Stimulated activated CD8-positive, alpha-beta memory T cell treated with anti-CD3 and anti-CD28 coated beads, Interleukin-4, amount 100 ng/mL, for 48 hours (primary cell): ENCODE measurements around the gene DPP10.

Experiments used
- DNase-seq: peaks from one replicate; pipeline ENCODE4 v3.0.0-alpha.2; 2020

Gene DPP10

DNA sequence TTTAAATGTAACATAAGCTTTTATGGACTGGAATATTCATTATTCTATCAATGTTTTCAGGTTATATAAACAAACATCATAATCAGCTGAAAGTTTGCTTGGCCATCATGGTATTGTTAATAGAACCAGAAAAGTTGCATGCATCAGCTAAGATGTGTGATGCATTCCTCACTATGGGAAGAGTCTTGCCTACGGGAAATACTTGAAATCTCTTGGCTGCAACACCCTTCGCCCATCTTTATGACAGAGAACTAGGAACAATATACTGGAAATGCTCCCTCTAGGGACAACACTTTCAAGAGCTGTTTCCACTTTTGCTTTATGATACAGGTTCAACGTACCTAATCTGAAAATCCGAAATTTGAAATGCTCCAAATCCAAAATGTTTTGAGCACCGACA, 1390.8 kb downstream of the DPP10 start:
- no peak for DNase-seq

GRCh38 chr2:115838539-115838938, 1396.1 kb downstream of the DPP10 start:
- no peak for DNase-seq

DNA sequence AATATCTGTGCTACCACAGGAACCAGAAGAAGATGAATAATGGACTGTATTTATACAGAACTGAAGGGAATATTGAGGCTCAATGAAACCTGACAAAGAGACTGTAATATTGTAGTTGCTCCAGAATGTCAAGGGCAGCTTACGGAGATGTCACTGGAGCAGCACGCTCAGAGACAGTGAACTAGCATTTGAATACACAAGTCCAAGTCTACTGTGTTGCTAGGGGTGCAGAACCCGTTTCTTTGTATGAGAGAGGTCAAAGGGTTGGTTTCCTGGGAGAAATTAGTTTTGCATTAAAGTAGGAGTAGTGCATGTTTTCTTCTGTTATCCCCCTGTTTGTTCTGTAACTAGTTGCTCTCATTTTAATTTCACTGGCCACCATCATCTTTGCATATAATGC, 1399.9 kb downstream of the DPP10 start:
- DNase-seq, result no peak

- DNase-seq, result no peak
These were observed 1405.8 kb downstream of the DPP10 start for GRCh38 chr2:115848192-115848591.

DNA sequence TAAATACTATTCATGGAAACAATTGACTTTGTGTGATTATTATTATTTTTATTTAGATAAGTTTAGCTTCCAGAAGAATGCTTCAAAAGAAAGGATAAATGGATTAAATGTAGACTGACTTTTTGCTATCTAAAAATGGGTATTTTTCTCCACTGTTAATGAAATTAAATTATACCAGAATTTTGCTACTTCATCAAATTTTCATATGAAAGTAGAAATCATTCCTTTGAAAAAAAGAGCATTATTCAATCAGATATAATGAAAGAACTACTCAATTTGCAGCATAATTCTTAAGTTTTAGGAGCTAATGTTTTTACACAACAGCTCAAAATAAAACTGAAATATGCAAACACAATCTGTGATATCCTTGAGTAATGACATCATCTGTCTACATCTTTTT, 1424.6 kb downstream of the DPP10 start:
- no peak for DNase-seq

GRCh38 chr2:115874427-115874826, 1432.0 kb downstream of the DPP10 start:
- DNase-seq, result no peak

GRCh38 chr2:115880558-115880957, 1438.1 kb downstream of the DPP10 start:
- DNase-seq, result no peak

DNA sequence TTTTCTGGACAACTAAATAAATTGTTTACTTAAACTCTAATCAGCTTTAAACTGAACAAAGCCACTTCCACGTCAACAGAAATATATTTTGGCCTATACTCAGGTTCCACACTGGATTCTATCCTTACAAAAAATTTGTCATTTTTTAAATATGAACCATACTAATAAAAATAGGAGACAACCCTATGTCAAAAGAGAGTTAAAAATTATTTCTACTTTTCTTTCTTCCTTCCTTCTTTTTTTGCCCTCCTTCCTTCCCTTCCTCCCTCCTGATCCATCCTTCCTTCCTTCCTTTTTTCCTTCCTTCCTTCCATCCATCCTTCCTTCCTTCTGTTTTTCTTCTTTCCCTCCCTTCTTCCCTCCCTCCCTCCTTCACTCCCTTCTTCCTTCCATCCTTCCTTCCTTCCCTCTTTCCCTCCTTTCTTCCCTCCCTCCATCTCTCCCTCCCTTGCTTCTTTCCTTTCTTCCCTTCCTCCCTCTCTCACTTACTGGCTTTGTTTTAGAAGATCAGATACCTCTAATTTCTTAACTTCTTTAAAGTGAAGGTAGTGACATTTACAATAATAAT, 1444.9 kb downstream of the DPP10 start:
- no peak for DNase-seq
